GM18508 (cell line): ENCODE results near the gene FOXD4L3.
"Not testable (repeated sequence)": the region's sequence is repeated elsewhere in the genome, so short reads cannot be mapped to it uniquely, and the experiment has no call there.

Experiments used
- ATAC-seq: cut with Tn5 transposase; IDR thresholded peaks from one replicate; pipeline ENCODE4 v1.9.1; 2021; ENCODE audit warnings: moderate number of reproducible peaks; ENCODE audit not compliant: insufficient read depth, unreplicated experiment

Gene FOXD4L3

GRCh38 chr9:68343242-68343641, 40.6 kb downstream of the FOXD4L3 start:
- not testable (repeated sequence) for ATAC-seq

GRCh38 chr9:68343992-68344391, 41.3 kb downstream of the FOXD4L3 start:
- not testable (repeated sequence) for ATAC-seq

GRCh38 chr9:68351689-68352088, 49.0 kb downstream of the FOXD4L3 start:
- ATAC-seq = not testable (repeated sequence)
